Measurements from ENCODE around the gene HDLBP. TPM values are rescaled to one million over a fixed set of nuclear protein-coding genes. Genes with fewer than 3 reads are reported as not detected.
"Not testable (repeated sequence)": the region's sequence is repeated elsewhere in the genome, so short reads cannot be mapped to it uniquely, and the experiment has no call there.

Gene HDLBP
- total RNA-seq, 1 donor from 2014 or later = 464 TPM

- no peak for DNase-seq (ENCODE audit: low spot score)
These were observed 14.5 kb upstream of the HDLBP start for GRCh38 chr2:241329669-241330615.

- DNase-seq (ENCODE audit: low spot score) = no peak
These were observed 9.8 kb upstream of the HDLBP start for GRCh38 chr2:241325257-241325656.

- no peak for DNase-seq (ENCODE audit: low spot score)
These were observed 9.3 kb upstream of the HDLBP start for GRCh38 chr2:241324775-241325174.

- DNase-seq (ENCODE audit: low spot score) = no peak
These were observed 8.3 kb upstream of the HDLBP start for GRCh38 chr2:241323778-241324177.

- DNase-seq (ENCODE audit: low spot score) = no peak
These were observed 6.4 kb upstream of the HDLBP start for GRCh38 chr2:241321886-241322285.

- DNase-seq (ENCODE audit: low spot score) = no peak
These were observed 5.6 kb upstream of the HDLBP start for GRCh38 chr2:241321033-241321432.

- DNase-seq (ENCODE audit: low spot score) = no peak
These were observed 4.9 kb upstream of the HDLBP start for GRCh38 chr2:241320394-241320793.

GRCh38 chr2:241318830-241319229 is 3.4 kb upstream of the HDLBP start:
- not testable (repeated sequence) for DNase-seq (ENCODE audit: low spot score)

- DNase-seq (ENCODE audit: low spot score) = no peak
These were observed 1.9 kb upstream of the HDLBP start for GRCh38 chr2:241317391-241317790.

- no peak for DNase-seq (ENCODE audit: low spot score)
These were observed 1.4 kb upstream of the HDLBP start for GRCh38 chr2:241316825-241317224.

GRCh38 chr2:241315879-241316631 is 583 bp upstream of the HDLBP start, which contains the start of gene SEPTIN2:
Gene SEPTIN2, plus strand, starts transcription at chr2:241315925. Its CDS starts 8,308 bp downstream, at chr2:241324233.
- peak; percentile 20 for DNase-seq (ENCODE audit: low spot score)

- no peak for DNase-seq (ENCODE audit: low spot score)
These were observed 1.0 kb downstream of the HDLBP start for GRCh38 chr2:241314226-241315092.

GRCh38 chr2:241313543-241314095 is 1.9 kb downstream of the HDLBP start:
- DNase-seq (ENCODE audit: low spot score) = no peak

- no peak for DNase-seq (ENCODE audit: low spot score)
These were observed 3.4 kb downstream of the HDLBP start for GRCh38 chr2:241312082-241312481.

- DNase-seq (ENCODE audit: low spot score) = no peak
These were observed 4.4 kb downstream of the HDLBP start for GRCh38 chr2:241310917-241311566.

GRCh38 chr2:241309684-241310117 is 5.8 kb downstream of the HDLBP start:
- DNase-seq (ENCODE audit: low spot score) = no peak

GRCh38 chr2:241308832-241309500 is 6.5 kb downstream of the HDLBP start:
- DNase-seq (ENCODE audit: low spot score) = no peak

- DNase-seq (ENCODE audit: low spot score) = no peak
These were observed 7.2 kb downstream of the HDLBP start for GRCh38 chr2:241308267-241308666.

- no peak for DNase-seq (ENCODE audit: low spot score)
These were observed 8.4 kb downstream of the HDLBP start for GRCh38 chr2:241307055-241307454.

- no peak for DNase-seq (ENCODE audit: low spot score)
These were observed 11.3 kb downstream of the HDLBP start for GRCh38 chr2:241304039-241304670.

All from mucosa of gallbladder (tissue), 1 donor.